Testis (tissue), 3 donors: ENCODE results near the gene UMPS. TPM values are rescaled to one million over a fixed set of nuclear protein-coding genes. Genes with fewer than 3 reads are reported as not detected.

Experiments used
- DNase-seq: peaks from one replicate; pipeline ENCODE4 v3.0.0-alpha.2; 2019
- H3K27ac ChIP-seq, 2 donors: fragments of 200-600 bp; sonication (generic); one replicate each; pipeline ENCODE4 v1.5.1; 2019
- H3K27me3 ChIP-seq: fragments of 200-600 bp; sonication (generic); one replicate; pipeline ENCODE4 v1.5.1; 2019
- H3K36me3 ChIP-seq: fragments of 200-600 bp; sonication (generic); one replicate; pipeline ENCODE4 v1.5.1; 2017; ENCODE audit warnings: low read depth; ENCODE audit errors: missing control alignments
- H3K4me1 ChIP-seq: fragments of 200-600 bp; sonication (generic); one replicate; pipeline ENCODE4 v1.5.1; 2019
- H3K4me3 ChIP-seq, 2 donors: fragments of 200-600 bp; sonication (generic); one replicate each; pipeline ENCODE4 v1.5.1; 2017 to 2019
- H3K9me3 ChIP-seq: fragments of 200-600 bp; sonication (generic); one replicate; pipeline ENCODE4 v1.5.1; 2017
- POLR2A ChIP-seq: fragments of 450-650 bp; IDR thresholded peaks from one replicate; pipeline ENCODE4 v1.6.1; 2017; ENCODE audit warnings: antibody characterized with exemption, mild to moderate bottlenecking, moderate library complexity
- WGBS, 2 donors: methylation state at CpG; one replicate each; pipeline ENCODE4 v1.1.5; 2018; 5-methylcytosine and 5-hydroxymethylcytosine counted together
- intact Hi-C: fragments of 100-400 bp; cut with DNase I; formaldehyde crosslinking; loops from one replicate; pipeline ENCODE4 v1.15.1; 2023; ENCODE audit warnings: low total_unique reads
- microRNA counts, 2 donors: library from miRNA; unstranded; fragments of <30 nt; microRNA quantifications; one replicate each; lab custom pipeline; 2016
- microRNA-seq, 2 donors: library from miRNA; unstranded; fragments of <30 nt; microRNA quantifications; one replicate each; pipeline ENCODE4, GENCODE V29; 2016; ENCODE audit warnings: borderline number of aligned reads in 2 of 2, borderline replicate concordance in 1 of 2
- polyA plus RNA-seq: library from polyadenylated mRNA; stranded (reverse); fragments of 350-450 nt; fragmentation: Illumina TruSeq; extraction: RNeasy Lipid Tissue Mini Kit (QIAGEN cat#74804); gene quantifications from one replicate; pipeline ENCODE4 v1.2.3, GENCODE V29; 2014; ENCODE audit warnings: low read depth, low replicate concordance; ENCODE audit not compliant: insufficient read depth
- small RNA-seq, 2 donors: library from RNA; depleted of rRNA; stranded (forward); fragments of <200 nt; gene quantifications; one replicate each; pipeline ENCODE3, GENCODE V24; 2016
- total RNA-seq, 2 donors: library from RNA; depleted of rRNA; stranded (reverse); fragments of >200 nt; gene quantifications; one replicate each; pipeline ENCODE4 v1.2.3, GENCODE V29; 2016
- TF ChIP-seq, protein P1 (sequence below), 3 experiments: fragments of 450-650 bp in 2 of 3; fragments of 200-600 bp in 1 of 3; sonication (generic) in 1 of 3; IDR thresholded peaks; one replicate each; pipeline ENCODE4 v1.5.1; 2016 to 2019; ENCODE audit warnings: antibody characterized with exemption in 3 of 3, mild to moderate bottlenecking in 2 of 3, moderate library complexity in 1 of 3

UMPS gene
- total and polyA plus RNA-seq, 3 donors from 2014 or later: 20.0 to 26.8 (median 24.6) TPM

DNA sequence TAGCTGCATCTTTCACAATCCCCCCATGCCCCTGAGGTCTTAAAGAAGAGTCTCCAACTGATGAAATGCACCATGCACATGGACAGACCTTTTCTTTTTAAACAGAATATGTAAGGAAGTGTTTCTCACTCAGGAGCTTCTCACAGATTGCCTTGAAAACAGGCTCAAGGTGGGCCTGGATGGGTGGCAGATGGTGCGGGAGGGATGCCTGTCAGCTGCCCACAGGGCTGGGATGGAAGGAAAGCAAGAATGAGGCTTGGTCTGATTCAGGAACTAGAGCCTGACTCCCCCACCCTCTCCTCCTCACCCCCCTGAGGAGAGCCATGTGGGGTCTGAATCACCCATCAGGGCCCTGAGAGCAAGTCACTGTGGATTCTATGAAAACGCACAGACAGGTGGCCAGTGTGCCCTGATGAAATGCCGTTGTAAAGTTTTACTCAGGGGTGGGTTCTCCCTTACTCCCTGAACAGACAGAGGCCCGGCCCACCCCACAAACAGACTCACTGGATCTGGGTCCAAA is 67.2 kb downstream of the UMPS start:
- Histone ChIP-seq H3K27me3 (no peaks in the 10 kb centered on the region), H3K9me3 (no peaks in the 10 kb centered on the region), H3K27ac (no peak overlapping the region), H3K4me3 (no peak overlapping the region), H3K4me1 (peaks cover 26% of the 10 kb centered on the region), H3K36me3 (no peaks in the 10 kb centered on the region)
- intact Hi-C loops: no loop called here
- WGBS, 2 donors: 75 to 80% methylated on average over 4 of the region's 4 CpGs
- no peak for DNase-seq
- TF ChIP-seq, protein P1, sequence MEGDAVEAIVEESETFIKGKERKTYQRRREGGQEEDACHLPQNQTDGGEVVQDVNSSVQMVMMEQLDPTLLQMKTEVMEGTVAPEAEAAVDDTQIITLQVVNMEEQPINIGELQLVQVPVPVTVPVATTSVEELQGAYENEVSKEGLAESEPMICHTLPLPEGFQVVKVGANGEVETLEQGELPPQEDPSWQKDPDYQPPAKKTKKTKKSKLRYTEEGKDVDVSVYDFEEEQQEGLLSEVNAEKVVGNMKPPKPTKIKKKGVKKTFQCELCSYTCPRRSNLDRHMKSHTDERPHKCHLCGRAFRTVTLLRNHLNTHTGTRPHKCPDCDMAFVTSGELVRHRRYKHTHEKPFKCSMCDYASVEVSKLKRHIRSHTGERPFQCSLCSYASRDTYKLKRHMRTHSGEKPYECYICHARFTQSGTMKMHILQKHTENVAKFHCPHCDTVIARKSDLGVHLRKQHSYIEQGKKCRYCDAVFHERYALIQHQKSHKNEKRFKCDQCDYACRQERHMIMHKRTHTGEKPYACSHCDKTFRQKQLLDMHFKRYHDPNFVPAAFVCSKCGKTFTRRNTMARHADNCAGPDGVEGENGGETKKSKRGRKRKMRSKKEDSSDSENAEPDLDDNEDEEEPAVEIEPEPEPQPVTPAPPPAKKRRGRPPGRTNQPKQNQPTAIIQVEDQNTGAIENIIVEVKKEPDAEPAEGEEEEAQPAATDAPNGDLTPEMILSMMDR (IDR thresholded peaks at IDR 0.05): no peak
- no peak for TF ChIP-seq POLR2A

MicroRNAs encoded within 50 kb of the gene (microRNA counts, 767-probe panel; counts per million panel counts)
- 0 to 152 counts per million in 2 donors for microRNA hsa-miR-544b (lab: Ali Mortazavi, UCI)

Small RNA genes within 50 kb of the gene (microRNA-seq; reads per million reads assigned to microRNA genes)
- gene MIR544B: 0 to 2.8 reads per million in 2 donors

Small RNA genes within 50 kb of the gene (small RNA-seq; reads per million reads assigned to genes)
- gene MIR544B: 0 to 0.28 reads per million in 2 donors

Other genes with a start within 250 kb of the UMPS start
- gene ITGB5, start 156.9 kb downstream of the UMPS start, total RNA-seq: 100 to 1,000 TPM in 1 of 2 donors, 10 to 100 TPM in 1; 76.9 to 101 TPM
- gene ITGB5, start 156.9 kb downstream of the UMPS start, polyA plus RNA-seq: 46.0 TPM
- gene MUC13, start 204.3 kb downstream of the UMPS start, total RNA-seq: under 1 TPM; 0.19 to 0.24 TPM
- gene MUC13, start 204.3 kb downstream of the UMPS start, polyA plus RNA-seq: 0.34 TPM